MM.1S (cell line): ENCODE results near the gene NAA80.

Experiments used
- DNase-seq: peaks from one replicate; pipeline ENCODE4 v3.0.0-alpha.2; 2015
- H2AFZ ChIP-seq: fragments of 300-600 bp; sonication (generic); 2 replicates; pipeline ENCODE4 v1.6.0; 2016; ENCODE audit warnings: antibody characterized with exemption, low read length
- H3F3A ChIP-seq: fragments of 300-600 bp; sonication (generic); 2 replicates; pipeline ENCODE4 v1.6.1; 2016; ENCODE audit warnings: mild to moderate bottlenecking, antibody characterized with exemption, low read length, moderate library complexity, mixed read lengths; ENCODE audit not compliant: insufficient read depth
- H3K27ac ChIP-seq: fragments of 300-600 bp; sonication (generic); 2 replicates; pipeline ENCODE4 v1.5.1; 2016; ENCODE audit warnings: mild to moderate bottlenecking, low read length
- H3K27me3 ChIP-seq: fragments of 300-600 bp; sonication (generic); replicated peaks from 2 replicates; pipeline ENCODE4 v1.6.0; 2016; ENCODE audit warnings: low read length; ENCODE audit not compliant: insufficient read depth
- H3K36me3 ChIP-seq: fragments of 300-600 bp; sonication (generic); replicated peaks from 2 replicates; pipeline ENCODE4 v1.6.1; 2016; ENCODE audit warnings: mild to moderate bottlenecking, low read length, mixed read lengths; ENCODE audit not compliant: insufficient read depth
- H3K4me1 ChIP-seq: fragments of 300-600 bp; sonication (generic); 2 replicates; pipeline ENCODE4 v1.6.1; 2016; ENCODE audit warnings: low read length, mixed read lengths
- H3K4me2 ChIP-seq: fragments of 300-600 bp; sonication (generic); 2 replicates; pipeline ENCODE4 v1.6.0; 2016; ENCODE audit warnings: low read depth, low read length
- H3K4me3 ChIP-seq: fragments of 300-600 bp; sonication (generic); 2 replicates; pipeline ENCODE4 v1.5.1; 2016; ENCODE audit warnings: low read length, mixed read lengths
- H3K79me2 ChIP-seq: fragments of 300-600 bp; sonication (generic); 2 replicates; pipeline ENCODE4 v1.6.1; 2016; ENCODE audit warnings: mixed run types, low read length, mixed read lengths
- H3K9ac ChIP-seq: fragments of 300-600 bp; sonication (generic); 2 replicates; pipeline ENCODE4 v1.6.1; 2016; ENCODE audit warnings: low read length, mixed read lengths
- H3K9me2 ChIP-seq: fragments of 300-600 bp; sonication (generic); replicated peaks from 2 replicates; pipeline ENCODE4 v1.6.1; 2016; ENCODE audit warnings: mild to moderate bottlenecking, low read length, mixed read lengths; ENCODE audit not compliant: insufficient read depth
- H3K9me3 ChIP-seq: fragments of 300-600 bp; sonication (generic); replicated peaks from 2 replicates; pipeline ENCODE4 v1.6.1; 2016; ENCODE audit warnings: mild to moderate bottlenecking, low read length, mixed read lengths; ENCODE audit not compliant: insufficient read depth
- H4K20me1 ChIP-seq: fragments of 300-600 bp; sonication (generic); 2 replicates; pipeline ENCODE4 v1.6.1; 2016; ENCODE audit warnings: mild to moderate bottlenecking, low read length, moderate library complexity, mixed read lengths; ENCODE audit not compliant: insufficient read depth
- EZH2 ChIP-seq: fragments of 300-600 bp; sonication (generic); optimal IDR thresholded peaks from 2 replicates; pipeline ENCODE3; 2017; ENCODE audit warnings: low read depth, mild to moderate bottlenecking, antibody characterized with exemption, low read length, mixed read lengths
- EZH2phosphoT487 ChIP-seq: fragments of 300-600 bp; sonication (generic); IDR thresholded peaks from 2 replicates; pipeline ENCODE4 v1.6.1; 2018; ENCODE audit warnings: antibody characterized with exemption, low read length
- TF ChIP-seq, protein P1 (sequence below): fragments of 300-600 bp; sonication (generic); IDR thresholded peaks from 2 replicates; pipeline ENCODE4 v1.5.1; 2016; ENCODE audit warnings: antibody characterized with exemption, low read length, mixed read lengths

The NAA80 gene

DNA sequence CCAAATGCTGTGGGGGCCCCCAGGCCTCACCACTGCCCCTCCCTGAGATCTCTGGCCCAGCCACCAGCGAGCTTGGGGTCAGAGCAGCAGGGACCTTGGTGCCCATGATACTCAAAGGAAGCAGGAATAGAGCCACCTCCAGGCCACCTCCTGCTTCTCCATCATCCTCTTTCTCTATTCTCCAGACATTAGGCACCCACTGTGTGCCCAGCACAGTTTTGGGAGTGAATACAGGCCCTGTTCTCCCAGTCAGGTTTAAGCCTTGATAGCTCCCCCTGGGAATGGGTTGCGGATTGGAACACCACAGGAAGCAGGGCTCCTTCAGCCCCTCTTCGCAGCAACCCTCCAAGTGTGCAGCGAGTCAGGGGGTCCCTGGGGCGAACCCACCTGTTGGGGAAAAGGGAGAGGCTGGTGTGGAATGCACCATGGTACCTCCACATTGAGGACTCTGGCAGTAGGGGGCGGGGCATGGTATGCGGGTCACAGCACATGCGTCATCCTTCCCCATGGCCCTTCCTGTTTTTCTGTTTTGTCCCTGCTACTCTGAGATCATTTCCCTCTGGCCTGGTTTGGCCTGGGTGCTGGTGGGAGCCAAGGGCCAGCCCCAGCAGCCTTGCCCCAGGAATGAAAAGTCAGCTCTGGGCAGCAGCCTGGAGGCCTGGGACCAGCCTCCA lies 44.5 kb downstream of the NAA80 start:
- Histone ChIP-seq H3K4me1 (no peaks in the 10 kb centered on the region), H3K4me3 (no peak overlapping the region), H3K27me3 (no peaks in the 10 kb centered on the region), H3K9ac (no peak overlapping the region), H2AFZ (no peak overlapping the region), H3K9me2 (no peaks in the 10 kb centered on the region), H3K36me3 (peaks cover 8% of the 10 kb centered on the region), H3F3A (0 out of 2 replicates have a peak, but pooled peaks cover 6% of the 10 kb centered on the region), H4K20me1 (peaks cover 7% of the 10 kb centered on the region; the same call in 1 of the 2 replicates), H3K4me2 (no peak overlapping the region), H3K9me3 (no peaks in the 10 kb centered on the region), H3K79me2 (peaks cover 24% of the 10 kb centered on the region), H3K27ac (no peak overlapping the region)
- no peak for DNase-seq
- TF ChIP-seq EZH2 (no peak), EZH2phosphoT487 (no peak)
- TF ChIP-seq, protein P1, sequence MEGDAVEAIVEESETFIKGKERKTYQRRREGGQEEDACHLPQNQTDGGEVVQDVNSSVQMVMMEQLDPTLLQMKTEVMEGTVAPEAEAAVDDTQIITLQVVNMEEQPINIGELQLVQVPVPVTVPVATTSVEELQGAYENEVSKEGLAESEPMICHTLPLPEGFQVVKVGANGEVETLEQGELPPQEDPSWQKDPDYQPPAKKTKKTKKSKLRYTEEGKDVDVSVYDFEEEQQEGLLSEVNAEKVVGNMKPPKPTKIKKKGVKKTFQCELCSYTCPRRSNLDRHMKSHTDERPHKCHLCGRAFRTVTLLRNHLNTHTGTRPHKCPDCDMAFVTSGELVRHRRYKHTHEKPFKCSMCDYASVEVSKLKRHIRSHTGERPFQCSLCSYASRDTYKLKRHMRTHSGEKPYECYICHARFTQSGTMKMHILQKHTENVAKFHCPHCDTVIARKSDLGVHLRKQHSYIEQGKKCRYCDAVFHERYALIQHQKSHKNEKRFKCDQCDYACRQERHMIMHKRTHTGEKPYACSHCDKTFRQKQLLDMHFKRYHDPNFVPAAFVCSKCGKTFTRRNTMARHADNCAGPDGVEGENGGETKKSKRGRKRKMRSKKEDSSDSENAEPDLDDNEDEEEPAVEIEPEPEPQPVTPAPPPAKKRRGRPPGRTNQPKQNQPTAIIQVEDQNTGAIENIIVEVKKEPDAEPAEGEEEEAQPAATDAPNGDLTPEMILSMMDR, result no peak

DNA sequence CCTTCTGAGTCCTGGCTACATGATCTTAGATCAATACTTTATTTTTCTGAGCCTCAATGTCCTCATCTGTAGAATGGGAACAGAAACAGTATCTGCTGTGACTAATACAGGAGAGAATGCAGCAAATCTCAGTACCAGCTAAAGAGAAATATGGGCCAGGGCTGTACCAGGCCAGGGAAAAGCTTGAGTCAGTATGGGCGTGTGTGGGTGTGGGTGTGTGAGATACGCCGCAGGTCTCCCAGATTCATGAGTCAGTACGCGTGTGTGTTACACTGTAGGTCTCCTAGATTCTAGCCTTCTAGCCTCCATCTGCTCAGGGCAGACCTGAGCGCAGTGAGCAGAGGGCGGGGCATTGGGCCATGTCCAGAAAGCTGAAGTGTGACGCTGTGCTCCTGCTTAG lies 48.0 kb downstream of the NAA80 start:
- DNase-seq, result no peak
- Histone ChIP-seq H2AFZ (no peak overlapping the region), H3K27ac (no peak overlapping the region), H3K9me2 (no peaks in the 10 kb centered on the region), H3K9me3 (no peaks in the 10 kb centered on the region), H3F3A (peaks cover 11% of the 10 kb centered on the region), H3K79me2 (peaks cover 59% of the 10 kb centered on the region), H3K4me3 (no peak overlapping the region), H3K27me3 (no peaks in the 10 kb centered on the region), H3K4me1 (peaks cover 13% of the 10 kb centered on the region), H3K4me2 (no peak overlapping the region), H3K36me3 (no peaks in the 10 kb centered on the region), H3K9ac (no peak overlapping the region), H4K20me1 (peaks cover 9% of the 10 kb centered on the region; the same call in 1 of the 2 replicates)
- no peak for TF ChIP-seq EZH2phosphoT487
- no peak for TF ChIP-seq EZH2
- TF ChIP-seq, protein P1, result no peak

DNA sequence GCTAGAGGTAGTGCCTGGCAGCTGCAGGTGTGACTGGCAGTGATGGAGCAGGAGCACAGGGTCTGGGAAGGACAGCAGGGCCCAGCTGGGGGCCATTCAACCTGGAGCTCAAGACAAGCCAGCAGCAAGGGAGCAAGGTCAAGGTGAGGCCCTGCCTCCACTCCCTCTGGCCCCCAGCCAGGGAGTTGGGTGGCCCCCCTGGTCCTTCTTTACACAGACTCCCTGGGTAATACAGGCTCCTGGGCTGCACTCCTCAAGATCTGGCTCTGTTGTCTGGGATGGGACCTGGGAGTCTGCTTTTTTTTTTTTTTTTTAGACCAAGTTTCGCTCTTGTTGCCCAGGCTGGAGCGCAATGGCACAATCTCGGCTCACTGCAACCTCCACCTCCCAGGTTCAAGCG lies 48.7 kb downstream of the NAA80 start:
- Histone ChIP-seq H3K9me2 (no peaks in the 10 kb centered on the region), H4K20me1 (peaks cover 9% of the 10 kb centered on the region; the same call in 1 of the 2 replicates), H3K27me3 (no peaks in the 10 kb centered on the region), H3K4me1 (peaks cover 13% of the 10 kb centered on the region), H3K27ac (no peak overlapping the region), H3K4me3 (no peak overlapping the region), H3K9me3 (no peaks in the 10 kb centered on the region), H3K36me3 (no peaks in the 10 kb centered on the region), H3K4me2 (no peak overlapping the region), H3K9ac (no peak overlapping the region), H2AFZ (no peak overlapping the region), H3K79me2 (peaks cover 66% of the 10 kb centered on the region), H3F3A (peaks cover 18% of the 10 kb centered on the region)
- no peak for DNase-seq
- TF ChIP-seq, protein P1, result no peak
- no peak for TF ChIP-seq EZH2
- no peak for TF ChIP-seq EZH2phosphoT487
